B cell (primary cell): ENCODE data around the gene VIPR2.

Experiments
- EZH2 ChIP-seq: IDR thresholded peaks from 2 replicates; pipeline ENCODE4 v1.6.1; 2012; ENCODE audit warnings: borderline replicate concordance, low read depth, mild to moderate bottlenecking, moderate library complexity, low read length; ENCODE audit not compliant: insufficient read depth, poor library complexity, severe bottlenecking
- TF ChIP-seq, protein P1 (sequence below): fragments of 200-600 bp; IDR thresholded peaks from one replicate; pipeline ENCODE4 v1.8.0; 2022; ENCODE audit warnings: antibody characterized with exemption, mild to moderate bottlenecking

DNA sequence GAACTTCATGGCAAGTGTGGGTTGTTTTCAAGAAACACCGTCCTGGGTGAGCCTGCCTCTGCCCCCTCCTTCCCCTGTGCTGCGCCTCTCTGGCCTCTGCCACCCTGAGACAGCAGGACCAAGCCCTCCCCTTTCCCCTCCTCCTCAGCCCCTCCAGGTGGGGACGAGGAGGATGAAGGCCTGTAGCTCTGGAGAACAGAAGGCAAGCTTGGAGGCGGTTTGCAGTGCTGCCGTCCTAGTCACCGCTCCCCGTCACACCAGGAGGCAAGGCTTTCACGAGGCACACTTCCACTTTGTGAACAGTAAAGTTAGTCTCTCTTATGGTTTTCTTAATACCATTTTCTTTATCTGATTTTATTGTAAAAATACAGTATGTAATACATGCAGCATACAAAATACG lies 8.8 kb upstream of the VIPR2 start:
- TF ChIP-seq, protein P1, sequence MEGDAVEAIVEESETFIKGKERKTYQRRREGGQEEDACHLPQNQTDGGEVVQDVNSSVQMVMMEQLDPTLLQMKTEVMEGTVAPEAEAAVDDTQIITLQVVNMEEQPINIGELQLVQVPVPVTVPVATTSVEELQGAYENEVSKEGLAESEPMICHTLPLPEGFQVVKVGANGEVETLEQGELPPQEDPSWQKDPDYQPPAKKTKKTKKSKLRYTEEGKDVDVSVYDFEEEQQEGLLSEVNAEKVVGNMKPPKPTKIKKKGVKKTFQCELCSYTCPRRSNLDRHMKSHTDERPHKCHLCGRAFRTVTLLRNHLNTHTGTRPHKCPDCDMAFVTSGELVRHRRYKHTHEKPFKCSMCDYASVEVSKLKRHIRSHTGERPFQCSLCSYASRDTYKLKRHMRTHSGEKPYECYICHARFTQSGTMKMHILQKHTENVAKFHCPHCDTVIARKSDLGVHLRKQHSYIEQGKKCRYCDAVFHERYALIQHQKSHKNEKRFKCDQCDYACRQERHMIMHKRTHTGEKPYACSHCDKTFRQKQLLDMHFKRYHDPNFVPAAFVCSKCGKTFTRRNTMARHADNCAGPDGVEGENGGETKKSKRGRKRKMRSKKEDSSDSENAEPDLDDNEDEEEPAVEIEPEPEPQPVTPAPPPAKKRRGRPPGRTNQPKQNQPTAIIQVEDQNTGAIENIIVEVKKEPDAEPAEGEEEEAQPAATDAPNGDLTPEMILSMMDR = no peak
- TF ChIP-seq EZH2 = no peak
